ENCODE data around the gene CUX1. TPM values are rescaled to one million over a fixed set of nuclear protein-coding genes. Genes with fewer than 3 reads are reported as not detected.

The CUX1 gene
- total and polyA plus RNA-seq, 10 of the 15 experiments (the other 5 are each of a cell fraction or from before 2014, with no cell fraction given) = 6.1 to 48.6 (median 25.9) TPM

GRCh38 chr7:102064361-102065025 lies 247.1 kb downstream of the CUX1 start:
- no peaks in the 10 kb centered on the region for H3K27me3 ChIP-seq (replicated peaks in 1 of 2; ENCODE audit: control insufficient read depth in 2 of 2, insufficient read depth in 2 of 2, low read length in 1 of 2)
- SMC1A ChIA-PET (ENCODE audit: uncharacterized antibody, unreplicated experiment) = interaction anchor here (0.7 to 2.2 kb wide), 8 partner anchors 9 to 246 kb away, joined by 3 to 6 read pairs (median 4); no protein-coding TSS in a partner anchor
- ATAC-seq (0 out of 3 replicates have a peak, but pooled peaks have one; percentile 3), DNase-seq (ENCODE audit: low read depth, low spot score) (no peak), FAIRE-seq (no peak)
- POLR2A ChIA-PET = interaction anchor here (0.6 to 1.3 kb wide), 2 partner anchors 73 to 79 kb away, joined by 3 to 4 read pairs; no protein-coding TSS in a partner anchor
- TF ChIP-seq KDM1A (IDR thresholded peaks at IDR 0.05; ENCODE audit: borderline replicate concordance) = no peak
- TF ChIP-seq NBN (IDR thresholded peaks at IDR 0.05) = no peak
- no peak for TF ChIP-seq IKZF2 (IDR thresholded peaks at IDR 0.05)
- no peak for TF ChIP-seq BACH1 (IDR thresholded peaks at IDR 0.05; ENCODE audit: borderline replicate concordance)
- TF ChIP-seq STAT1 (conservative IDR thresholded peaks at IDR 0.05) = no peak
- no peak for TF ChIP-seq ATF3 (IDR thresholded peaks at IDR 0.05; ENCODE audit: borderline replicate concordance, extremely low read depth, low read depth, low read length)
- no peak for TF ChIP-seq SKIL (IDR thresholded peaks at IDR 0.05; ENCODE audit: low read depth, poor library complexity, severe bottlenecking)
- TF ChIP-seq SREBF1 (IDR thresholded peaks at IDR 0.05; ENCODE audit: low read length) = no peak
- no peak for TF ChIP-seq POLR2AphosphoS5 (IDR thresholded peaks at IDR 0.05; ENCODE audit: low read length)
- no peak for TF ChIP-seq POLR2AphosphoS2 (IDR thresholded peaks at IDR 0.05; ENCODE audit: low read depth, low read length)
- TF ChIP-seq ZNF384 (IDR thresholded peaks at IDR 0.05; ENCODE audit: borderline replicate concordance, low read depth, low read length) = no peak
- H2AFZ ChIP-seq (ENCODE audit: control insufficient read depth, low read depth, low read length) = 0 out of 2 replicates have a peak overlapping the region, but pooled peaks have one; percentile 12
- peak overlapping the region; percentile 53 for H3K4me2 ChIP-seq (ENCODE audit: control insufficient read depth, insufficient read depth)
- H3K4me1 ChIP-seq (ENCODE audit: control insufficient read depth, insufficient read depth, low read length) = peaks cover 35% of the 10 kb centered on the region
- WGBS (ENCODE audit: insufficient coverage, insufficient replicate concordance, low lambda C conversion rate, missing lambda C conversion rate) = 73% methylated on average over 12 of the region's 12 CpGs
- intact Hi-C loops (cut with micrococcal nuclease; ENCODE audit: unreplicated experiment) (no loop called here), in situ Hi-C loops (cut with MboI) (no loop called here)
- CTCF ChIA-PET = interaction anchor here (1.0 to 1.8 kb wide), 3 partner anchors 9 to 724 kb away, joined by 3 to 4 read pairs (median 4); no protein-coding TSS in a partner anchor
- peaks cover 12% of the 10 kb centered on the region for H3K79me2 ChIP-seq (ENCODE audit: control insufficient read depth, insufficient read depth, low read length)
- no peaks in the 10 kb centered on the region for H3K9me3 ChIP-seq (replicated peaks; ENCODE audit: control insufficient read depth, insufficient read depth, low read length)
- H4K20me1 ChIP-seq (ENCODE audit: control insufficient read depth, insufficient read depth) = no peaks in the 10 kb centered on the region
- H3K4me3 ChIP-seq = no peak overlapping the region
- H3K27ac ChIP-seq (ENCODE audit: control insufficient read depth, insufficient read depth) = peak overlapping the region; percentile 54
- RAD21 ChIA-PET (ENCODE audit: unreplicated experiment) = interaction anchor here (0.9 to 2.9 kb wide), 3 partner anchors 79 to 207 kb away, joined by 3 to 15 read pairs (median 3); no protein-coding TSS in a partner anchor
- H3K36me3 ChIP-seq (ENCODE audit: control insufficient read depth in 2 of 2, insufficient read depth in 2 of 2, low read length in 1 of 2) = peaks cover 3 to 4% of the 10 kb centered on the region in 2 experiments; a peak in 3 of 4 replicates
- no peak overlapping the region for H3K9ac ChIP-seq (ENCODE audit: control insufficient read depth, insufficient read depth, low read length)
- BruUV-seq (replicated peaks) = no TSS peak
